GM23338 (cell line): ENCODE measurements around the gene YPEL5.

Source experiments
- CREB1 ChIP-seq: fragments of 250-450 bp; sonication (Bioruptor Pico); IDR thresholded peaks from 2 replicates; pipeline ENCODE4 v1.5.0; 2020; ENCODE audit warnings: low read depth, mild to moderate bottlenecking, moderate library complexity
- CTCF ChIP-seq, 2 experiments: fragments of 200-600 bp in 1 of 2; sonication (generic) in 1 of 2; conservative IDR thresholded peaks; 2 replicates each; pipeline versions ENCODE4 v1.5.1 to v1.6.1; 2016 to 2017; ENCODE audit warnings: antibody characterized with exemption in 2 of 2, low read depth in 2 of 2, mild to moderate bottlenecking in 2 of 2, moderate library complexity in 1 of 2
- EZH2 ChIP-seq: fragments of 200-600 bp; sonication (generic); IDR thresholded peaks from one replicate; pipeline ENCODE4 v1.8.0; 2017; ENCODE audit warnings: antibody characterized with exemption, mild to moderate bottlenecking, low read depth; ENCODE audit not compliant: unreplicated experiment
- EZH2phosphoT487 ChIP-seq: fragments of 200-600 bp; sonication (generic); IDR thresholded peaks from one replicate; pipeline ENCODE4 v1.8.1; 2018; ENCODE audit warnings: antibody characterized with exemption; ENCODE audit not compliant: unreplicated experiment
- POLR2AphosphoS5 ChIP-seq: IDR thresholded peaks from 2 replicates; pipeline ENCODE4 v1.6.1; 2016; ENCODE audit warnings: antibody characterized with exemption, low read depth
- REST ChIP-seq: IDR thresholded peaks from one replicate; pipeline ENCODE4 v1.6.1; 2018; ENCODE audit warnings: antibody characterized with exemption; ENCODE audit not compliant: unreplicated experiment

- TF ChIP-seq CTCF (conservative IDR thresholded peaks at IDR 0.05; ENCODE audit: low read depth in 2 of 2) (no peak), EZH2 (no peak), POLR2AphosphoS5 (no peak), CREB1 (CRISPR knock-in tag) (no peak), REST (no peak), EZH2phosphoT487 (no peak)
Observed at GRCh38 chr2:30185178-30185577, 38.4 kb downstream of the YPEL5 start.
